Measurements from ENCODE around the gene STK38L. TPM values are rescaled to one million over a fixed set of nuclear protein-coding genes. Genes with fewer than 3 reads are reported as not detected.

Gene STK38L
- total RNA-seq, 4 donors from 2014 or later = 26.9 to 69.3 (median 49.9) TPM

DNA sequence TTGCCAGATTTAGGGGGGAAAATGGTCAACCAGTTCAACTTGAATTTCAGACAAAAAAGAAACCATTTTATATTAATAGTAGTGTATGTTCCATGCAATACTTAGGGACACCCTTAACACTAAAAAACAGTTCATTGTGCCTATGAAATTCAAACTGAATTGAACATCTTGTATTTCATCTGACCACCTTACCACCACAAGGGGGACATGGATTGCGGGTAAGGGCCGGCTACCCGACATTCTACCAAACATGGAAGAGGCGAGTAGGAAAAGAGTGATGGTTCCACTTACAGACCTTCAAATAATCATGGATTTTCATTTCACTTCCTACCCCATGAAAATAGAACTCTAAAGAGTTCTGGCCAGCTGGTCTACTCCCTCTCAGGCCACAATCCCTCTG lies 10.3 kb upstream of the STK38L start:
- peaks cover 0 to 2% of the 10 kb centered on the region in 2 donors for H3K27me3 ChIP-seq
- no peaks in the 10 kb centered on the region for H3K9me3 ChIP-seq
- DNase-seq = no peak
- H3K27ac ChIP-seq = no peak overlapping the region
- intact Hi-C loops (cut with DNase I; ENCODE audit: low total_unique reads) = no loop called here
- no peaks in the 10 kb centered on the region for H3K36me3 ChIP-seq
- no peak overlapping the region for H3K4me3 ChIP-seq
- TF ChIP-seq, protein P1, sequence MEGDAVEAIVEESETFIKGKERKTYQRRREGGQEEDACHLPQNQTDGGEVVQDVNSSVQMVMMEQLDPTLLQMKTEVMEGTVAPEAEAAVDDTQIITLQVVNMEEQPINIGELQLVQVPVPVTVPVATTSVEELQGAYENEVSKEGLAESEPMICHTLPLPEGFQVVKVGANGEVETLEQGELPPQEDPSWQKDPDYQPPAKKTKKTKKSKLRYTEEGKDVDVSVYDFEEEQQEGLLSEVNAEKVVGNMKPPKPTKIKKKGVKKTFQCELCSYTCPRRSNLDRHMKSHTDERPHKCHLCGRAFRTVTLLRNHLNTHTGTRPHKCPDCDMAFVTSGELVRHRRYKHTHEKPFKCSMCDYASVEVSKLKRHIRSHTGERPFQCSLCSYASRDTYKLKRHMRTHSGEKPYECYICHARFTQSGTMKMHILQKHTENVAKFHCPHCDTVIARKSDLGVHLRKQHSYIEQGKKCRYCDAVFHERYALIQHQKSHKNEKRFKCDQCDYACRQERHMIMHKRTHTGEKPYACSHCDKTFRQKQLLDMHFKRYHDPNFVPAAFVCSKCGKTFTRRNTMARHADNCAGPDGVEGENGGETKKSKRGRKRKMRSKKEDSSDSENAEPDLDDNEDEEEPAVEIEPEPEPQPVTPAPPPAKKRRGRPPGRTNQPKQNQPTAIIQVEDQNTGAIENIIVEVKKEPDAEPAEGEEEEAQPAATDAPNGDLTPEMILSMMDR (IDR thresholded peaks at IDR 0.05) = no peak
- no peak for TF ChIP-seq POLR2A (IDR thresholded peaks at IDR 0.05)
- no peaks in the 10 kb centered on the region for H3K4me1 ChIP-seq

DNA sequence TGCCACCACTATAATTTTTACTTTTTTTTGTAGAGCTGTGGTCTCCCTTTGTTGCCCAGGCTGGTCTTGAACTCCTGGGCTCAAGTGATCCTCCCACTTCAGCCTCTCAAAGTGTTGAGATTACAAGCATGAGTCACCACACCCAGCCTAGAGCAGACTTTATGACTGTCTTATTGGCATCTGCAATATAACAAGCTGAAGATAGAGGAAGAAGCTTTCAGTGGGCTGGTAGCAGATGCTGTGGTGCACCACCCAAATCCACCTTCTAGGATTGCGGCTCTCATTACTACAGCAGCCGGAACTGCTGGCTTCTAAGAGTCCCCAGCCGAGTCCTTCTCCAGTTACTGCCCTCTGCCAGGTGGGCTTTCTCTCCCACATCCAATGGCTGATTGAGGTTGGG lies 7.6 kb upstream of the STK38L start:
- TF ChIP-seq POLR2A (IDR thresholded peaks at IDR 0.05) = no peak
- TF ChIP-seq, protein P1 (IDR thresholded peaks at IDR 0.05) = no peak

DNA sequence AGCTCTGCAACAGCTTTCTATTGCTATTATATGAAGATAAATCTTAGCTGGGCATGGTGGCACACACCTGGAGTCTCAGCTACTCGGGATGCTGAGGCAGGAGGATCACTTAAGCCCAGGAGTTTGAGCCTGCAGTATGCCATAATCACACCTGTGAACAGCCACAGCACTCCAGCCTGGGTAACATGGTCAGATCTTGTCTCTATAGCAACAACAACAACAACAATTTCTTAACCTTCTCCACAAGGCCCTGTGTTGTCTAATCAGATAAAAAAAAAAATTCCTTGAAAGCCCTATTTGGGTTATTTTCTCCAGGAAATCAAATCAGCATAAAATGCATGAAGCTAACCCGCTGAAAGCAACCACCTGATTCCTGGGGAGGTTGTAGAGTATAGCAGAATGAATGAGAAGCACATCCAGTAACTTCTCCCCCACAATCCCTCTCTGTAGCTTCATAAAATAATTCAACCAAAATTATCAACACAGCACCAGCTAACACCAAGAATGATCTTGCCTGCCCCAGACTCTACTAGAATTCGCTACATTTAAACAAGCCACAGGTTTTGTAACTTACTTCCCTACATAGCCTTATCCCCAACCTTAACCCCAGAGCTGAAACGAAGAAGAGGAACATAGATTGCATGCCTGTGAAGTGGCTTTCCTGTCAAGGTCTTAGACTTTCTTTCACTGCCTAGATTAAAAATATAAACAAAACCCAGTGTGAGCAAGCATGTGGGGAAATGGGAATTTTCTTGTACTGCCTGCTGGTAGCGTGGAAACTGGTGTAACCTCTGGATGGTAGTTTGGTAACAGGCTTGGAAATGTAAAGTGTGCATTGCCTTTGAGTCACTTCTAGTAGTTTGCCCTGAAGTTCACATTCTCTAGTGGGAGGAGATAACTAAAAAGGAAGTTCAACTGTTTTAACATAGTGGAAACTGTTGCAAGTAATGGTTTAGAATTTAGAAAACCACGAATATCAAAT lies 6.0 kb upstream of the STK38L start:
- TF ChIP-seq POLR2A (IDR thresholded peaks at IDR 0.05) = no peak
- TF ChIP-seq, protein P1 (IDR thresholded peaks at IDR 0.05) = no peak
- no peak for DNase-seq
- Histone ChIP-seq H3K27me3 (peaks cover 0 to 2% of the 10 kb centered on the region in 2 donors), H3K9me3 (no peaks in the 10 kb centered on the region), H3K4me3 (no peak overlapping the region), H3K4me1 (no peaks in the 10 kb centered on the region), H3K27ac (no peak overlapping the region), H3K36me3 (no peaks in the 10 kb centered on the region)
- intact Hi-C loops (cut with DNase I; ENCODE audit: low total_unique reads) = no loop called here

More for the DNA sequence above, 7.6 kb upstream of the STK38L start:
- Histone ChIP-seq H3K4me3 (no peak overlapping the region), H3K36me3 (no peaks in the 10 kb centered on the region), H3K9me3 (no peaks in the 10 kb centered on the region), H3K27ac (no peak overlapping the region), H3K27me3 (peaks cover 0 to 2% of the 10 kb centered on the region in 2 donors), H3K4me1 (no peaks in the 10 kb centered on the region)
- DNase-seq = no peak
- intact Hi-C loops (cut with DNase I; ENCODE audit: low total_unique reads) = no loop called here

DNA sequence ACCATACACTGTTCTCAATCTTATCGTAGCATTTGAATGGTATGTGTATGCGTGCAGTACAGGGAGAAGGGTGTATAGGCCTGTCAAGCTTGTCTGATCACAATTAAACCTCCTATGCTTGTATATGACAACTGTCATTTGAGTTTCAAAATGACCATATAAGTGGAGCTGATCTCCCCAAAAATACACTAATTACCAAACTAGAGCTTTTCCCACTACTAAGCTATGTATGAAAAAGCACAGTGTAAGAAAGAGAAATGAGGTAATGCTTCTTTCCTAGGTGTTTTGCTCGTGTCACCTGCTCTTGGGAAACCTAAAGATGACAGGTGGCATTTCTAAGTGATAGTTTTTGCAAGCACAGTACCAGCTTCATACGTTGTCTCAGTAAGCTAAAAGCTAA lies 1.1 kb upstream of the STK38L start:
- DNase-seq = no peak
- intact Hi-C loops (cut with DNase I; ENCODE audit: low total_unique reads) = no loop called here
- Histone ChIP-seq H3K4me3 (no peak overlapping the region), H3K9me3 (no peaks in the 10 kb centered on the region), H3K27ac (no peak overlapping the region), H3K4me1 (no peaks in the 10 kb centered on the region), H3K36me3 (no peaks in the 10 kb centered on the region), H3K27me3 (no peaks in the 10 kb centered on the region)
- no peak for TF ChIP-seq POLR2A (IDR thresholded peaks at IDR 0.05)
- TF ChIP-seq, protein P1 (IDR thresholded peaks at IDR 0.05) = no peak
